Brain pericyte (primary cell): ENCODE results near the gene STK24.

Source experiments
- DNase-seq: peaks from one replicate; pipeline ENCODE4 v3.0.0-alpha.2; 2012; ENCODE audit warnings: low read depth, low spot score

STK24 gene

DNA sequence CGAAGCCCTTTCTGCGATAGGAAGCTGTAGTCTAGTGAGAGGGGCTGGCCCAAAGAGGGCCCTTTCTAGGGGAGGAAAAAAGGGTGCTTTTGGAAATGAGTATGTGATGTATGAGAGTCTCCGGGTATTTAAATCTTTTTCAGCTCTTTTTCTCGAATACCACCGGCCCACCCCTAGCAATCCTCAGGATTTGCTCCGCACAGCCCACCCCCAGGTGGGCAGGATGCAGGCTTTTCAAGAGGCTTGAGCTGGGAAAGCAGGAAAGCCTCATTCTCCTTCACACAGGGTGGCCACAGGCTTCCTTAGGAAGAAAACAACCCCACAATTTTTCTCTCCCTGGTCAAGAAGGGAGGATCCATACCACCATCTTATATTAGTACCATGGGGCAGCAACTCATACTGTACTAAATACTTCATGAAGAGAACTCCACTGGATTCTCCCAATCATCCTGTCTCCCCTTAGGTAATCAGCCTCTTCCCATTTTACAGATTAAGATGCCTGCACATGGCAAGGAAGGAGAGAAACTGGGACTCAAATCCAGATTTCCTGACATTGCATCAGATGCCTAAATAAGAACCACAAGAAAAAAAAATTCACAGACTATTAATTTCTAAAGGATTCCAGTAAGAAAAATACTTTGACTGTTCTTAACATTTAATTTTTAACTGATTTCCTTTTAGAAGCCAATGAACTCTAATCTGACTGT lies 84.4 kb downstream of the STK24 start:
- DNase-seq: no peak

- no peak for DNase-seq
Measured at GRCh38 chr13:98490866-98491265, 86.0 kb downstream of the STK24 start.

- no peak for DNase-seq
Measured at GRCh38 chr13:98490195-98490836, 86.6 kb downstream of the STK24 start.

DNA sequence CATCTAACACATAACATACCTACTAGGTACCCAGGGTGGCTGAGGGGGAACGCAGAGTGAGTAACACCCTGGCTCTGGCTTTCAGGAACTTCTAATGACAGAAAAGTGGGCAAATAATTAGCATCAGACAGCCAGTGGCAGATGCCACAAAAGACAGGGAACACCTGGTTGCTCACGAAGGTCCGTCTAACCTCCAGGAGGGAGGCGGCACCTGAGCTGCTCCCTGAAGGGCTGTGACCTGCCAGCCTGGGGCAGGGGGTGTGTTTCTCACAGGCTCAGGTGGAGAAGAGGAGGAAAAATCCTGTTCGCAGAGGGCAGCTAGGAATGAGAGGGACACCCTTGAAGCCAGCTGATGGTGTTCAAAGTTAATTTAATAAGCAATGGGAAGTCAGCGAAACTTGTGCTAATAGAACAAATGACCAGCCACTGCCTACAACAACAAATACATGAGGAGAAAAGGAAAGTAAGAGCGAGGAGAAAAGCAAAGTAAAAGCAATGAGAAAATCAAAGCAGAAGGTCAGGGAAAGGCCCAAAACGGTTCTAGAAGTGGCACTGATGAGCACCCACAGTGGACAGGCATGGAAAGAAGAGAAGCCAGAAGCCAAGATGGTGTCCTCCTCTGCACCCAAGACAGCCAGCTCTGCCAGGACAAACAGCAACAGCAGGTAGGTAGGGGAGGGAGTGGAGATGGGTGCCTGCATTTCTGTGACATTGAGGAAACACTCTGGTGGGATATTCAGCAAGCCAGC lies 87.3 kb downstream of the STK24 start:
- no peak for DNase-seq

DNA sequence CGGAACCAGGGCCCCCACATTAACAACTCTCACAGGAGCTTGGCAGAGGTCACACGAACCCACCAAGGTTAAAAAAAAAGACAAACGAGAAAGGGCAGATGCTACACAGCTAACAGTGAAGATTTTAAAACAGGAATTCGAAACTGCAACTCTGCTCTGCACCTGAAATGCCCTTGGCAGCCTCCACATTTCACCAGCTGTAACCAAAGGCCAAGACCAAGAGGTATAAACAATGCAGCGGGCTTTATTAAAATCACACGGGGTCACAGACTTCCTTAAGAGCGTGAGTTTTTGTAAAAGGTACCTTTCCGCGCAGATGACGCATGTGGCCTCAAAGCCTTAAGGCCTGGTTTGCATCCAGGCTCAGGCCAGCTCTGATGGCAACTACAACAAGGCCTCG lies 88.2 kb downstream of the STK24 start:
- DNase-seq: no peak

GRCh38 chr13:98487522-98487921 lies 89.4 kb downstream of the STK24 start:
- no peak for DNase-seq

DNA sequence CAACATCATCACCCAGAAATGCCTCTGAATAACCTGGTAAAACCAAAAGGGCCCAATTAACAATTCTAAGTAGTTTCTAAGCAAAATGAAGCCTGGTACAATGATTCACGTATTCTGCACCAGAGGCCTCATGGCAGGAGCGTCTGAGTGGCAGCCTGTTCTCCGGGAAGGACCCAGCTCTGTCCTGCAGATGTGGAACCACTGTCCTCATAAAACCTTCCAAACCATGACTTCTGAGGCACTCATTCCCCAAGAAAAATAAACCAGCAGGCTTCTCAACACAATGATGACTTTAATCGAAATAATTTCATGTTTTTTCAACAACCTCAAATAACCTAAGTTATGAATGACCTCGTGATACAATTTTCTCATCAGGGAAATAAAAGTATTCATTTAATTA lies 89.9 kb downstream of the STK24 start:
- DNase-seq: no peak

GRCh38 chr13:98486412-98486811 lies 90.5 kb downstream of the STK24 start:
- no peak for DNase-seq

DNA sequence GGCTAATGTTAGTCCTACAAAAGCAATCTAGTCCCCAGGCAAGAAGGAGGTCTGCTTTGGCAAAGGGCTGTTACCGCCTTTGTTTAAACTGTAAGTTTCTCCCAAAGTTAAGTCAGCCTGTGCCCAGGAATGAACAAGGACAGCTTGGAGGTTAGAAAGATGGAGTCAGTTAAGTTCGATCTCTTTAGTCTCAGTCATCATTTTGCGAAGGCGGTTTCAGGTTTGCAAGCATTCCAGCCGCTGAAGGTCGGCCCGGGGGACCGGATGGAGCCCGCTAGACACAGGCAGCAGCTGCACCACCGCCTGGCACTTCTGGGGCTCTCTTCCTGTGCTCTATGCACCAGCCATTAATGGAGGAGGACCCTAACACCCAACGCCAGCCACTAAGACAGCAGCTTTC lies 91.3 kb downstream of the STK24 start:
- DNase-seq: no peak

GRCh38 chr13:98484289-98485219 lies 92.4 kb downstream of the STK24 start:
- peak; percentile 96 for DNase-seq

- peak; percentile 47 for DNase-seq
Measured at GRCh38 chr13:98483601-98484288, 93.2 kb downstream of the STK24 start.

DNA sequence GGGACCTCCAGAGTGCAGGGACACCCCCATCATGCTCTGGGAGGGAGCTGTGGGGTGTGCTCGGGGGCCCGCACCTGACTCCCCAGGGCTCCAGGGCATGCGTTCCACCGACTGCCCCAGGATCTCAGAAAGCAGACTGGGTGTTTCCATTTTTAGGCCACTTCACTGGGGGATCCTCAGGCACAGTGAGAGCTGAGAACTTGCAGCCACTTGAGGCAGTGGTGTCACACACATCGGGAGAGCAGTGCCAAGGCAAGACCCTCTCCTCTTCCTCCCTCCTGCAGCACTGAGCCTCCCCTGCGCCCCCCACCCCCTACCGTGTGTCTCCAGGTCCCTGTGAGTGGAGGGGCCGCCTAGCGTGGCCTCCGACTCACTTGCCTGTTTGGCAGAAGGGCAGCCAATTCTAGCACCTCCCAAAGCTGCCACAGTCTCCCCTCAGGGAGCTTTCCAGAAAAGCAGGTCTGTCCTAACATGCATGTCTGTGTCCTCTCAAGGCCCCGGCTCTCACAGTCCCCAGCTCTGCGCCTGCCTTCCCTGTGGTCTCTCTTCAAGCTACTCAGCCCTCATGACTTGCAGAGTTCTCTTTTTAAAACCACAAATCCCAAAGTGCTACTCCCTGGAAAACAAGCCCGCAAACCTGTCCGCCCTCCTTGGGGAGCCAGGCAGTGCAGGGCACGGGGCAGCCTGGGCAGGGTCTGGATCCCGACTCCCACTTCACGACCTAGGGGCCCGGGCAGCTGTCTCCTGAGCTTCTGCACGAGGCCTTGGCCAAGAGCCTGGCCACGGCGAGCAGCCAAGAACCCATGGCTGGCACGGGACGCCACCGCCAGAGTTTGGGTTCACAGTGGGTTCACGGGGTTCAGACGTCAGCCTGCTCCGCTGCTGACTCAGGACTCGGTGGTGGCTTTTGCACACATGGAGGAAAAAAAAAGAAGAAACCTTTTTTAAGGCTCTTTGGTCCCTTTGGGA lies 94.1 kb downstream of the STK24 start:
- DNase-seq: peak; percentile 93

- no peak for DNase-seq
Measured at GRCh38 chr13:98480915-98481877, 95.7 kb downstream of the STK24 start.

GRCh38 chr13:98479496-98480003 lies 97.4 kb downstream of the STK24 start:
- no peak for DNase-seq

DNA sequence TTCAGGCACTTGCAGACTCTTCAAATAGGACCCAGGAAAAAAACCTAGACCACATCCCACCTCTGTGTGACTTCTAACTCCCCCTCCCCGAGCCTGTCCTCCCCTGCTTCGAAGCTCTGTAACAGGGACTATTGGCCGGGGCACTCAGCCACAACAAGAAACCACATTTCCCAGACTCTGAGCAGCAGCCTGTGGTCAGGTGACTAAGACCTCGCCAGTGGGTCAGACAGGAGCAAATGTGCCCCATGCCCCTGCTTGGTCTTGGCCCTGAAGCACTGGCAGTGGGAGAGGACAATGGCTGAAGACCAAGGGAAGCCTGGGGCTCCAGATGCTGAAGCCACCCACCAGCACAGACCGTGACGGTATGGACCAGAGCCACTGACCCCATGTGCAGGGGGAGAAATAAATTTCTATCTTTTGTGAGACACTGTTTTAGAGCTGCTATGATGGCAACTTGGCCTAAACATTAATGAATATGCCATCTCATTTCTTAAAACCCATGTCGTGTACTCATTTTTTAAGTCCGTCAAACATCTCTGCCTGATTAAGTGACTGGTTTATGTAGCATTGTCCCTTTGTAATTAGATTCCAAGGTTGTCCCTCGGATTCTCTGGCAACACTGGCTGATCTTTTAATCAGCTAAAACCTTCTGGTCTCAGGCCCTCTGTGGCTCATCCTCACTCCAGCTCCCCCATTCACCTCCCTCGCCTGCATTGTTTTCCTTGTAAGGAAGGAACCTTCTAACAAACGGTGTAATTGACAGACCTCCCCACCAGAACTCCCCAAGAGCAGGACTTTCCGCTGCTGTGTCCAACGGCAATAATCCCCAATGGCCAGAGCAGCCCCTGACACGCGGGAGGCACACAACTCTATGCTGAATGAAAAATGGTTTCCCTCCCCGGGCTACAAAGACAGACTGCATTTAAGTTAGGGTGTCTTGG lies 98.4 kb downstream of the STK24 start:
- DNase-seq: no peak

GRCh38 chr13:98476538-98476966 lies 100.4 kb downstream of the STK24 start:
- no peak for DNase-seq

DNA sequence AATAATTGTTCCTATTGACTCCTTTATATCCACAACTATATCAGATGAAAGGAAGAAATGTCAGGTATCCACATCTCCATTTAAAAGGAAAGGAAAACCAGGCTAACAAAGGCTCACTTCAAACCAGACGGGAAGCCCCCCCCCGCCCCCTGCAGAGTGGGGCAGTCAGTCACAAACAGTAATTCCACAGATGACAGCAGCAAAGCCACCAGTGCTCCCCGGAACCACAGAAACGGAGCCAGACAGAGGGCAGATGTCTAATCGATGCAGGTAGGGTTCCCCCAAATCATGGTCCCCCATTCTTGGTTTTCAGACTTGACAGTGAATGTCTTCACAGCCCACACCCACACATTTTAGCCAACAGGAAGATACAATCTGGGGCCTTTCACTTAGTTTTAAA lies 100.8 kb downstream of the STK24 start:
- no peak for DNase-seq
